Vagina (tissue), 2 donors: Measurements from ENCODE around the gene TTLL4. TPM values are rescaled to one million over a fixed set of nuclear protein-coding genes. Genes with fewer than 3 reads are reported as not detected.

Experiments used
- DNase-seq, 2 donors: peaks; one replicate each; pipeline ENCODE4 v3.0.0-alpha.2; 2017; ENCODE audit errors: extremely low spot score in 2 of 2
- H3K27ac ChIP-seq: fragments of 200-600 bp; sonication (generic); one replicate; pipeline ENCODE4 v1.5.1; 2019
- H3K27me3 ChIP-seq: fragments of 200-600 bp; sonication (generic); one replicate; pipeline ENCODE4 v1.5.1; 2019
- H3K36me3 ChIP-seq, 2 donors: fragments of 200-600 bp; sonication (generic); one replicate each; pipeline ENCODE4 v1.5.1; 2017 to 2019
- H3K4me1 ChIP-seq: fragments of 200-600 bp; sonication (generic); one replicate; pipeline ENCODE4 v1.5.1; 2019
- H3K4me3 ChIP-seq, 2 donors: fragments of 200-600 bp; sonication (generic); 1 replicate in 1 of 2; 2 replicates in 1 of 2; pipeline ENCODE4 v1.5.1; 2016 to 2019
- H3K9me3 ChIP-seq: fragments of 200-600 bp; sonication (generic); one replicate; pipeline ENCODE4 v1.5.1; 2019
- CTCF ChIP-seq, 3 experiments: fragments of 450-650 bp in 2 of 3; fragments of 200-600 bp in 1 of 3; sonication (generic) in 1 of 3; IDR thresholded peaks; one replicate each; pipeline ENCODE4 v1.5.1; 2017 to 2019; ENCODE audit warnings: antibody characterized with exemption in 3 of 3, mild to moderate bottlenecking in 2 of 3, moderate library complexity in 2 of 3
- POLR2A ChIP-seq, 2 donors: fragments of 450-650 bp; IDR thresholded peaks; one replicate each; pipeline ENCODE4 v1.6.1; 2017; ENCODE audit warnings: antibody characterized with exemption in 2 of 2, mild to moderate bottlenecking in 2 of 2, moderate library complexity in 2 of 2
- POLR2AphosphoS5 ChIP-seq, 2 donors: sonication (generic); formaldehyde crosslinking; IDR thresholded peaks; one replicate each; pipeline ENCODE4 v1.9.0; 2017; ENCODE audit warnings: antibody characterized with exemption in 2 of 2, mild to moderate bottlenecking in 2 of 2, low read depth in 1 of 2; ENCODE audit not compliant: insufficient read depth in 1 of 2
- intact Hi-C: fragments of 100-400 bp; cut with DNase I; formaldehyde crosslinking; loops from one replicate; pipeline ENCODE4 v1.15.1; 2023
- total RNA-seq: library from RNA; depleted of rRNA; stranded (reverse); fragments of >200 nt; gene quantifications from one replicate; pipeline ENCODE4 v1.2.3, GENCODE V29; 2016

The TTLL4 gene
- 23.3 TPM for total RNA-seq

DNA sequence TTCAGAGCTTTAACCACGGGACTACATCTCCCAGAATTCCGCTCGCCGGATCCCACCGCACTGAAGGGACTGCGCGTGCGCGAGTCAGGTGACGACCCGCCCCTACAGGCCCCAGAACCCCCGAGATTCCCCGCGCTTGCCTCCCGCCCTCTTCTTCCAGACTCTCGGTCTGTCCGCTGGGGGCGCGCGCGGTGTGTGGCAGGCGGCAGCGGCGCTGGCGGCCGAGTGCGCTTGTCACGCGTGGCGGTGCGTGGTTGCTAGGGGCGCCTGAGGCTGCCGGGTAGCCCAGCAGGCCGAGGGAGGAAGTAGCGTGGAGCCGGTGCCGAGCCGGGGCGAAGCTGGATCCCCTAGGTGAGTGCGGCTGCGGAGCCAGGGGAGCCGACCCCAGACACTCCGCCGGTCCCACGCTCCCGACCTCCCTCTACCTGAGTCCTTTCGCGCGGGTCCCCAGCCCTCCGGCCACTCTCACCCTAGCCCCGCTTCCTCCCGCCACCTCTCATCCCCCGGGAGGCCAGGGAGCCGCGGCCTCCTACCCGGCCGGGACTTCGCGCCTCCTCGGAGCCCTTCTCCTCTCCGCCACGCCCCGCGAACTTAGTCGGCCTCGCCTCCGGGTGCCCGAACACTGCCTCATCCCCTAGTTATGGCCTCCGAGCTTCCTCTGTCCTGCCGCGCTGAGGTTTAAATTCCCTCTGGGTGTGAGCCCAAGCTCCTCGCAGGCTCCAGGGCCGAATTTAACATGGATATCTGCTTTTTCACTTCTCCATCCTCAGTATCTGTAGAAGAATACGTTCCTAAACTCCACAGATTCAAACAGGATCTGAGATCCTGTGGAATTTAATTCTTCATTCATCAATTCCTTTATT lies at the start of gene TTLL4:
Gene TTLL4 (plus strand): TSS at position 149 of the 863 bp plus-strand sequence. CDS start 26,842 bp downstream, outside the sequence.
- Histone ChIP-seq H3K36me3 (no peaks in the 10 kb centered on the region), H3K27me3 (no peaks in the 10 kb centered on the region), H3K4me3 (peak within 1 kb of the TSS; percentile 78 to 96), H3K9me3 (no peaks in the 10 kb centered on the region), H3K27ac (peak within 1 kb of the TSS; percentile 97), H3K4me1 (peaks cover 29% of the 10 kb centered on the region)
- intact Hi-C loops, result loop anchor here (5.0 kb wide), 1 partner anchor 136 kb away; no protein-coding TSS in a partner anchor
- TF ChIP-seq CTCF (IDR thresholded peaks at IDR 0.05) (peak; percentile 61 to 90 (median 84)), POLR2AphosphoS5 (IDR thresholded peaks at IDR 0.05; ENCODE audit: insufficient read depth in 1 of 2, low read depth in 1 of 2) (peak; percentile 95 to 96), POLR2A (IDR thresholded peaks at IDR 0.05) (peak in 1 of 2 donors; percentile 76)
- peak; percentile 96 to 98 for DNase-seq

DNA sequence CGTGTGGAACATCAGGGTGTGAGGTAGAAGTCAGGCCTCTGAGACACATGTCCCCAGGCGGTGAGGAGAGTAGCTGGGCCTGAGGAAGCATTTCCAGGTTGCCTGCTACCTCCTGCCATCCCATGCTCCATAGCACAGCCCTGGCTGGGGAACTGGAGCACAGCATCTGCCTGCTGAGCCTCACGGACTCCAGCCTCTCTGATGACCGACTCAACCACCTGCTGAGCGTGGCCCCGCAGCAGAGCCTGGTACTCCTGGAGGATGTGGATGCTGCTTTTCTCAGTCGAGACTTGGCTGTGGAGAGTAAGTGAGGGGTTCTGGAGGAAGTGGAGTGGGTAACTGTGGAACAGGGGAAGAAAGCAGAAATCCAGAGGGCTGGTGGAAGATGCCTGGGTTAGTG lies 48.3 kb upstream of the TTLL4 start:
- H3K27me3 ChIP-seq, result no peaks in the 10 kb centered on the region
- H3K27ac ChIP-seq, result no peak overlapping the region
- no peak overlapping the region for H3K4me3 ChIP-seq
- no peak for TF ChIP-seq CTCF (IDR thresholded peaks at IDR 0.05)
- no peaks in the 10 kb centered on the region for H3K9me3 ChIP-seq
- H3K36me3 ChIP-seq, result peaks cover 0 to 44% of the 10 kb centered on the region in 2 donors
- intact Hi-C loops, result no loop called here
- no peak for DNase-seq
- peaks cover 21% of the 10 kb centered on the region for H3K4me1 ChIP-seq

DNA sequence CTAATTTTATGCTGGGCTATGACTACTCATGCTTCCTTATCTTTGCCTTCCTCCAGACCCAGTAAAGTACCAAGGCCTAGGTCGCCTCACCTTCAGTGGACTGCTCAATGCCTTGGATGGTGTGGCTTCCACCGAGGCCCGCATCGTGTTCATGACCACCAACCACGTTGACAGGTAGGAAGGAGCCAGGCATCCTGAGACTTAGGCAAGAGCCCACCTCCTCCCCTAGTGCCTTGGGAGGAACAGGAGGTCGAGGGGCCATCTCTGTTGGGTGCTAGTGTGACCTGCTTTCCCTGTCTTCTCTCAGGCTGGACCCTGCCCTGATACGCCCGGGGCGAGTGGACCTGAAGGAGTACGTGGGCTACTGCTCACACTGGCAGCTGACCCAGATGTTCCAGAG lies 47.8 kb upstream of the TTLL4 start:
- Histone ChIP-seq H3K4me1 (peaks cover 19% of the 10 kb centered on the region), H3K9me3 (no peaks in the 10 kb centered on the region), H3K4me3 (no peak overlapping the region), H3K27ac (no peak overlapping the region), H3K36me3 (peaks cover 0 to 48% of the 10 kb centered on the region in 2 donors), H3K27me3 (no peaks in the 10 kb centered on the region)
- TF ChIP-seq CTCF (IDR thresholded peaks at IDR 0.05) (no peak), POLR2AphosphoS5 (IDR thresholded peaks at IDR 0.05; ENCODE audit: insufficient read depth in 1 of 2, low read depth in 1 of 2) (no peak), POLR2A (IDR thresholded peaks at IDR 0.05) (no peak)
- DNase-seq, result no peak
- intact Hi-C loops, result no loop called here

DNA sequence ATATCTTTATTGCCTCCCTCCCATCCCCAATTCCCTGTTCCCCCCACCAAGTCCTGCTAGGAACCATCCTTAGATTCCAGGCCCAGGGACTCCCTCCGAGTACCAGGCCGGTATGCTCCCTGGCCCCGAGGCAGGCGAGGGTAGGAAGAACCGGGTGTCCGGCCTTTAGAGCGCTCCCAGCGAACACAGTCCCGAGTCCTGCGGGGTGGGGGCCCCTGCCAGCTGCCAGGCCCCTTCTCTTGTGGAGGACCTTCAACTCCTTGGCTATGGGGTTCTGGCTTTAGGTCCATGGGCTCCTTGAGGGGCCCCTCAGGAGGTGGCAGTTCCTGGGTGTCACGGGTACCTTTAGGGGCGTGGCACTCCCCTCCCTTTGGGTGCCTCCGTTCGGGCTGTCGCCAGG lies 46.7 kb upstream of the TTLL4 start:
- H3K4me1 ChIP-seq, result peaks cover 10% of the 10 kb centered on the region
- no peak overlapping the region for H3K27ac ChIP-seq
- intact Hi-C loops, result no loop called here
- no peaks in the 10 kb centered on the region for H3K27me3 ChIP-seq
- no peaks in the 10 kb centered on the region for H3K9me3 ChIP-seq
- TF ChIP-seq CTCF (IDR thresholded peaks at IDR 0.05) (no peak), POLR2AphosphoS5 (IDR thresholded peaks at IDR 0.05; ENCODE audit: insufficient read depth in 1 of 2, low read depth in 1 of 2) (no peak), POLR2A (IDR thresholded peaks at IDR 0.05) (no peak)
- H3K36me3 ChIP-seq, result peaks cover 0 to 58% of the 10 kb centered on the region in 2 donors
- no peak overlapping the region for H3K4me3 ChIP-seq
- DNase-seq, result no peak

DNA sequence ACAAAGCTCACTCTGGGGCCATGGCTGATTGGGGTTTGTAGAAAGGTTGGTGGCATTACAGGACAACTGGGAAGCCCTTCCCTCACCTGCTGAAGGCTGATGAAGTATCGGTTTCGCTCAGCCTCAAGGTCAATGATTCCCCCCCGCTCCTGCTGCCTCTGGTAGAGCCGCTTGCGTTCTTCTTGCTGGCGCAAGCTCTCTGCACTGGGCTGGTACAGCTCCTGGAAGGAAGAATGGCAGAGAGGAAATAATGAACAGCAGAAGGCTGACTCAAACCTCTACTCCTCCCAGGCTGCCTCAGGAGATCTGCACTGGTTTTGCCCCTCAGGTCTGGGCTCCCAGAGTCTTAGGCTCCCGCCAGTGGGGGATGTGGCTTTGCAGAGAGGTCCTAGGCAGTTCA lies 46.0 kb upstream of the TTLL4 start:
- intact Hi-C loops, result no loop called here
- Histone ChIP-seq H3K27me3 (no peaks in the 10 kb centered on the region), H3K4me1 (peaks cover 11% of the 10 kb centered on the region), H3K36me3 (peaks cover 0 to 58% of the 10 kb centered on the region in 2 donors), H3K4me3 (no peak overlapping the region), H3K27ac (no peak overlapping the region), H3K9me3 (no peaks in the 10 kb centered on the region)
- TF ChIP-seq CTCF (IDR thresholded peaks at IDR 0.05), result no peak
- no peak for TF ChIP-seq POLR2AphosphoS5 (IDR thresholded peaks at IDR 0.05; ENCODE audit: insufficient read depth in 1 of 2, low read depth in 1 of 2)
- no peak for TF ChIP-seq POLR2A (IDR thresholded peaks at IDR 0.05)
- DNase-seq, result no peak
